Measurements from ENCODE around the gene ZBTB46. TPM values are rescaled to one million over a fixed set of nuclear protein-coding genes. Genes with fewer than 3 reads are reported as not detected.

ZBTB46 gene
- total and polyA plus RNA-seq, 10 donors: 3.6 to 76.5 (median 32.1) TPM

DNA sequence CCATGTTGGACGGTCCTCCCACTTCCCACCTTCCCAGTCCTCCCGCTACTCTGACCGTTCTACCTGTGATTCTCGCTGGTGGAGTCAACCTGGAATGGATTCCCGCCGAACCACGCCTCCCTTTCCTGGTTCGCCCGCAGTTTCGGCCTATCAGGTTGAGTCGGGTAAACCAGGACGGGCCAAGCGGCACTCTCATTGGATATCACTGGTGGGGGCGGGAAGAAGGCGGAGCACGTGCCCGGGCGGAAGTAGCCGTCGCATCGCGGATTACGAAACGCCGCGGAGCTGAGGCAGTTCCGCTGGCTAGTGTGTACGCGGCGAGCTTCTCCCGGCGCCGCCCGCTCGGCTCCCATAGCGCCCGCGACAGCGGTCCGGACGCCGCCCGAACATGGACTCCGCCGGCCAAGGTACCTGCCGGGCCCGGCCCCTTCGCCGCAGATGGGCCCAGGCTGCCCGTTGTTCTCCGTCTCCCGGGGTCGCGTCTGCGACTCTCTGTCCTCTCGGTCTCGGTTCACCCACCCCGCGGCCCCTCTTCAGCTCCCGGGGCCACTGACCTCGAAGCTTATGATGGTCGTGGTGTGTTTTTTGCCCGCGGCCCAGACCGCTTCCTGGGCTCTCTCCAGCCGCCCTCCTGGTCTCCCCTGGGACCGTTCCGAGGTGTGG is 34.0 kb upstream of the ZBTB46 start, which contains the start of gene TPD52L2:
TSS of gene TPD52L2 (plus strand) at position 293 of the 663 bp plus-strand sequence. CDS start at position 389, 96 bp downstream.
- 0 to 1% (median 0%) methylated on average over 34 to 68 of the region's 68 CpGs for WGBS, 5 donors
- H3K9me3 ChIP-seq: no peaks in the 10 kb centered on the region
- intact Hi-C loops (cut with DNase I; ENCODE audit: low total_unique reads): loop anchor here (10.0 kb wide), 1 partner anchor 160 kb away; the partner anchor contains the start of genes ARFRP1 and ZGPAT
- peak within 1 kb of the TSS; percentile 91 to 99 (median 97) for H3K27ac ChIP-seq
- peaks cover 22 to 85% (median 63%) of the 10 kb centered on the region in 6 donors for H3K4me1 ChIP-seq
- H3K36me3 ChIP-seq: peaks cover 0 to 58% (median 33%) of the 10 kb centered on the region in 6 donors
- no peaks in the 10 kb centered on the region for H3K27me3 ChIP-seq (replicated peaks in 1 of 7)
- peak; percentile 98 for DNase-seq
- peak within 1 kb of the TSS; percentile 67 to 94 (median 88) for H3K4me3 ChIP-seq
- peak; percentile 45 to 77 (median 61) for TF ChIP-seq POLR2A (IDR thresholded peaks at IDR 0.05)
- TF ChIP-seq POLR2AphosphoS5 (IDR thresholded peaks at IDR 0.05): peak; percentile 95 to 98 (median 98)
- TF ChIP-seq, protein P1, sequence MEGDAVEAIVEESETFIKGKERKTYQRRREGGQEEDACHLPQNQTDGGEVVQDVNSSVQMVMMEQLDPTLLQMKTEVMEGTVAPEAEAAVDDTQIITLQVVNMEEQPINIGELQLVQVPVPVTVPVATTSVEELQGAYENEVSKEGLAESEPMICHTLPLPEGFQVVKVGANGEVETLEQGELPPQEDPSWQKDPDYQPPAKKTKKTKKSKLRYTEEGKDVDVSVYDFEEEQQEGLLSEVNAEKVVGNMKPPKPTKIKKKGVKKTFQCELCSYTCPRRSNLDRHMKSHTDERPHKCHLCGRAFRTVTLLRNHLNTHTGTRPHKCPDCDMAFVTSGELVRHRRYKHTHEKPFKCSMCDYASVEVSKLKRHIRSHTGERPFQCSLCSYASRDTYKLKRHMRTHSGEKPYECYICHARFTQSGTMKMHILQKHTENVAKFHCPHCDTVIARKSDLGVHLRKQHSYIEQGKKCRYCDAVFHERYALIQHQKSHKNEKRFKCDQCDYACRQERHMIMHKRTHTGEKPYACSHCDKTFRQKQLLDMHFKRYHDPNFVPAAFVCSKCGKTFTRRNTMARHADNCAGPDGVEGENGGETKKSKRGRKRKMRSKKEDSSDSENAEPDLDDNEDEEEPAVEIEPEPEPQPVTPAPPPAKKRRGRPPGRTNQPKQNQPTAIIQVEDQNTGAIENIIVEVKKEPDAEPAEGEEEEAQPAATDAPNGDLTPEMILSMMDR (IDR thresholded peaks at IDR 0.05 in 8 of 11, conservative IDR thresholded peaks at IDR 0.05 in 3 of 11): peak in 2 of 11 experiments; percentile 29 to 37

DNA sequence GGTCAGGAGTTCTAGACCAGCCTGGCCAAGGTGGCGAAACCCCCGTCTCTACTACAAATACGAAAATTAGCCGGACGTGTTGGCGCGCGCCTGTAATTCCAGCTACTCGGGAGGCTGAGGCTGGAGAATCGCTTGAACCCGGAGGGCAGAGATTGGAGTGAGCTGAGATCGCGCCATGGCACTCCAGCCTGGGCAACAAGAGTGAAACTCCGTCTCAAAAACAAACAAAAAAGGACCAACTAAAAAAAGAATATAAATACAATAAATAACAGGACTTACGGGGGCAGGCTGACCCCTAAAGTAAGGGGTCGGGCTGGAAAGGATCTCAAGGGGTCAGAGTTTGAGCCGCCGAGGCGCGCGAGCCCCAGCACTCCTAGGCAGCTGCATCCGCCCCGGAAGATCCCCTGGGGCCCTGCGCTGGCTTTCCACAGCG is 33.5 kb upstream of the ZBTB46 start:
- H3K4me1 ChIP-seq: peaks cover 26 to 91% (median 69%) of the 10 kb centered on the region in 6 donors
- H3K27ac ChIP-seq: peak overlapping the region; percentile 91 to 99 (median 97)
- H3K9me3 ChIP-seq: no peaks in the 10 kb centered on the region
- H3K27me3 ChIP-seq (replicated peaks in 1 of 7): no peaks in the 10 kb centered on the region
- intact Hi-C loops (cut with DNase I; ENCODE audit: low total_unique reads): loop anchor here (10.0 kb wide), 1 partner anchor 160 kb away; the partner anchor contains the start of genes ARFRP1 and ZGPAT
- no peak for TF ChIP-seq POLR2A (IDR thresholded peaks at IDR 0.05)
- TF ChIP-seq, protein P1 (IDR thresholded peaks at IDR 0.05 in 8 of 11, conservative IDR thresholded peaks at IDR 0.05 in 3 of 11): peak in 3 of 11 experiments; percentile 11 to 21 (median 13)
- H3K36me3 ChIP-seq: peaks cover 0 to 53% (median 28%) of the 10 kb centered on the region in 6 donors
- DNase-seq: no peak
- WGBS, 5 donors: 0 to 1% (median 1%) methylated on average over 24 to 25 of the region's 25 CpGs
- peak overlapping the region; percentile 67 to 94 (median 88) for H3K4me3 ChIP-seq

DNA sequence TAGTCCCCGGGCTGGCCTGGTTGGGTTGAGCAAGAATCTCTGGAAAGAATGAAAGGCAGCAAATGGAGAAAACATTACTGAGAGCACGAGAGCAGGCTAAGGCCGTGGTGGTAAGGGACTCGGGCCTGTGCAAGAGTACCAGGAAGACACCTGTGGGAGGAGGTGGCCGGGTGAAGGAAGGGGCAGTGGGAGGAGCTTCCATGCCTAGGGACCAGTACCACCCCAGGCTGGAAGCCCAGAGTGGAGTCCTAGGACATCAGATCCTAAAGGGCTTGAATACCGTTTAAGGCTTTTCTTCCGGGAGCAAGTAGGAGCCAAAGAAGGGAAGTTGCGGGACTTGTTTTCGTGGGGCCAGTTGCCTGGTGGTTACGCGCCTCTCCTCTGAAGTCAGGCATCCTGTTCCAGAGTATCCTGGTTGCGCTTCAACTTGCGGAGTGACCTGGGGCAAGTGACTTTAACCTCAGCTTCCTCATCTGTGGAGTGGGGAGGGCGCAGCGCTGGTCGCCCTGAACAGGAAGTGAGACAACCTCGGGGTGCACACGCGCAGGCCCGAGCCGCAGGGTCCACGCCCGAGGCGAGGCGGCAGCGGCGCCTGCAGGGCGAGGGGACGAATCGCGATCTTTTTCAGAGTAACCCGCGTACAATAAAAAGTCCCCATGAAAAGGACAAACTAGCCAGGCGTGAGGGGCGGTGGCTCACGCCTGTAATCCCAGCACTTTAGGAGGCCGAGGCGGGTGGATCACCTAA is 32.9 kb upstream of the ZBTB46 start:
- WGBS, 5 donors: 1 to 2% (median 2%) methylated on average over 28 to 38 of the region's 38 CpGs
- intact Hi-C loops (cut with DNase I; ENCODE audit: low total_unique reads): loop anchor here (10.0 kb wide), 1 partner anchor 159 kb away; the partner anchor contains the start of genes ARFRP1 and ZGPAT
- Histone ChIP-seq H3K27ac (peak overlapping the region; percentile 91 to 99 (median 97)), H3K9me3 (no peaks in the 10 kb centered on the region), H3K4me3 (peak overlapping the region; percentile 67 to 94 (median 88)), H3K36me3 (peaks cover 0 to 47% (median 23%) of the 10 kb centered on the region in 6 donors), H3K4me1 (peaks cover 32 to 95% (median 75%) of the 10 kb centered on the region in 6 donors), H3K27me3 (replicated peaks in 1 of 7) (no peaks in the 10 kb centered on the region)
- peak; percentile 98 for DNase-seq
- TF ChIP-seq POLR2AphosphoS5 (IDR thresholded peaks at IDR 0.05) (peak; percentile 94 to 96 (median 95)), POLR2A (IDR thresholded peaks at IDR 0.05) (no peak)
- TF ChIP-seq, protein P1 (IDR thresholded peaks at IDR 0.05 in 8 of 11, conservative IDR thresholded peaks at IDR 0.05 in 3 of 11): peak; percentile 47 to 87 (median 78)

Data from spleen (tissue), 11 donors.